Cerebellar nuclear complex (tissue), 1 donor: ENCODE results near the gene CDK13.

ENCODE experiments used
- DNase-seq, 2 experiments: peaks; one replicate each; lab custom pipeline; 2025; lab: John Stamatoyannopoulos, UW

Gene CDK13

GRCh38 chr7:40008223-40008815 is 58.3 kb downstream of the CDK13 start:
- no peak for DNase-seq

DNA sequence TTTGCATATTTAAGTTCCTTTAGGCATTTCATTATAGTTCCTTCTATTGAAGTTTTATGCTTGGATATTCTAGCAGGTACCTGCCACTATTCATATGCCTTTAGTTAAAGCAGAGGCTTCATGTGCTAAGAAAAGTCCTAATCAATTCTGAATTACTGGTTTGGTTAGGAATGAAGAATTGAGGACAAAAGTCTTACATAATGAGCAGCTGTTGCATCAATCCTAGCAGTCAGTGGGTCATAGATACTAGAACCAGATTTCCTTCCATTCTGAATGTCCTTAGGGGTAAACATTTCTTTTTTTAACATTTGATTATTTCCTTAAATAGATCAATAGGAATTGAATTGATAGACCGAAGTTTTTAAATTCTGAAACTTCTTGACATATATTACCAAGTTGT is 59.2 kb downstream of the CDK13 start:
- DNase-seq = no peak

- no peak for DNase-seq
These were observed 64.3 kb downstream of the CDK13 start for GRCh38 chr7:40014376-40014775.

GRCh38 chr7:40015790-40016296 is 65.8 kb downstream of the CDK13 start:
- no peak for DNase-seq

- DNase-seq = no peak
These were observed 69.5 kb downstream of the CDK13 start for GRCh38 chr7:40019558-40019957.

- no peak for DNase-seq
These were observed 74.0 kb downstream of the CDK13 start for GRCh38 chr7:40024048-40024447.

- no peak for DNase-seq
These were observed 74.8 kb downstream of the CDK13 start for GRCh38 chr7:40024841-40025240.

DNA sequence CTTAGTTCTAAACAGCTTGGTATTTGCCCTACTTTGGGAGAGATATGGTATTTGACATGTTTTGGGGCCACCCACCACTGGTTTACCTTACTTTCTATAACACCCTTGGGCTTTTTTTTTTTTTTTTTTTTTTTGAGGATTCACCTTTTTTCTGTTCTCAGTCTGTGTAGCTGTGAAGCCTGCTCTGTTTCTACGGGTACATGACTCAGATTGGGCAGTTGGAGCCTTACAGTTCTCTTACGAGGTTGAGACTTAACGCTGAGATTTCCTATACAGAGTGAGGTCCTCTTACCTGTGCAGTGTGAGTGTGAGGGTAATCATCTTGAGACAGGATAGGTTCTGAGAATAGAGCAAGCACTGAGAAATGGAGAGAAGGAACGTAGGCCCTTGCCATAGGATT is 77.5 kb downstream of the CDK13 start:
- no peak for DNase-seq

DNA sequence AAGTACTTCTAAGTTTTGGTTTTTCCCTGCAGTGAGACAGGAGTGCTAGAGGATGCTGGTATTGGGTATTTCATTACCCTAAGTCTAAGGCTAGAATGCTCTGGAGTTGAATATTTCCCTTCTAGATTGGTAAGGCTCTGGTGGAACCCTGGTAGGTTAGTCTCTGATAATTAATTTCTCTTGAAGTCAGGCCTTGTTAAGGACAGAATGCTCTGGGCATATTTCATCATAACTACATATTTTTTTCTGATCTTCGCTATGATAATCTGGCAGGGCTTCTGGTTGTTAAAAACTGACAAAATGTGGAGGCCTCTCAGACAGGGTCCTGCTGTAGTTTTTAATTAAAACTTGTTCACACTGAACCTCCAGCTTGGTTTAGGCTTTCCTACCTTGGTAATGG is 83.8 kb downstream of the CDK13 start:
- DNase-seq = no peak

DNA sequence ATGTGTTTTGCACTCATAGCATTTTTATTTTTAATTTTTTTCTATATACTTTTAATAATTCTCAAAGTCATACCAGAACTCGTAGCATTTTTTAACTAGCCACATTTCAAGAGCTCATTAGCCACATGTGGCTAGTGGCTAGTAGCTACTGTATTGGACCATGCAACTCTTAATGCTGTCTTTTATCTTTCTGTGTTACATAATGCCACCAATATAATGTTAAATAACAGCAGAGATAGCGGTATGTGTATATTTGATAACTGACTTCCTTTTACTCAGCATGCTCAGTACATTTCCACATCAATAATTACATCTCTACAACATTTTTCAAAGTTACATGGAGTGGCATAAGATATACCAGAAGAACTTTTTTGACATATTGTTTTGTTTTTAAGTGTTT is 91.4 kb downstream of the CDK13 start:
- DNase-seq = no peak

- no peak for DNase-seq
These were observed 93.1 kb downstream of the CDK13 start for GRCh38 chr7:40043164-40043563.

- DNase-seq = no peak
These were observed 97.6 kb downstream of the CDK13 start for GRCh38 chr7:40047661-40048060.

GRCh38 chr7:40057292-40057691 is 107.2 kb downstream of the CDK13 start:
- DNase-seq = no peak

DNA sequence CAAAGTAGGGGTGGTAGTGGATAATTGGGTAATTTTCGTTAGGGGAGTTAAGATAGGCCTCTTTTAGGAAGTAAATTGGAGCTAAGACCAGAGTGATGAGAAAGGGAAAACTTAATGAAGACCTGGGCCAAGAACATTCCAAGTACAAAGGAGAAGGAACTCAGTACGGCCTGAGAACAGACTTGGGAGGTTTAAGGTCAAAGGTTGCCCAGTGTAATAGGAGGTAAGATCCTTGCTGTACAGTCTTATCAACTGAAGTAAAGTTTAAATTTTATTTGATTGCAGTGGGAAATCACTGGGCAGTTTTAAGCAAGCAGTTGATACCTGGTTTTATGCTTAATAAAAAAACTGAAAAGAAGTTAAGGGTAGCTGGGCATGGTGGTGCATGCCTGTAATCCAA is 108.0 kb downstream of the CDK13 start:
- DNase-seq = no peak

DNA sequence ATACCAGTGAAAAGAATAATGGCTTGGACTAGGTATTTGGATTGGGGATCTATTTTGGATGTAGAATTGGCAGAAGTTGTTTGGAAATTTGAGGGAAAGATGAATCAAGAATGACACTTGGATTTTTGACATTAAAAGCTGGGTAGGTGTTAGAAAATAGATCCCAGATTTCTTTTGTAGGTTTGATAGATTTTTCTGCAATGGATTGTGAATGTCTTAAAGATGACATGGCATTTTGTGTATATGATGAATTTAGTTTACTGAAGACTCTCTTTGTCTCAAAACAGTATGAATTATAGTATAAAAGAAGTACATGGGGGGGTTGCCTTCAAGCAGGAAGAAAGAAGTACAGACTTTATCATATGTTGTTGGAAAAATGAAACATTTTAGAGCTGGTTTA is 108.6 kb downstream of the CDK13 start:
- DNase-seq = no peak

DNA sequence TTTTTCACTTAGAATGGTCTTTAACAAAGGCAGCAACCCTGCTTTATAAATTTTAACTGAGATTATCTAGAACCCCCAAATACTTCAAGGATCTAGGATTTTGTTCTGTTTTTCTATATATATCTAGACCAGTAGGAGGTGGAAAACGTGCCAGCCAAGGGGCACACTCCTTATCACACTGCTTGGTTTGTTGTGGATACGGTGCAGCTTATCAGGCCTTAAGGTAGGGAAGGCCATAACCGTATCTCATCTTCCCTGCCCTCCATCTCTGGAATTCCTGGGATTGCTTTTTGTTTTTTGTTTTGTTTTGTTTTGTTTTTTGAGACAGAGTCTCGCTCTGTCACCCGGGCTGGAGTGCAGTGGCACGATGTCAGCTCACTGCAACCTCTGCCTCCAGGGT is 109.0 kb downstream of the CDK13 start:
- no peak for DNase-seq

DNA sequence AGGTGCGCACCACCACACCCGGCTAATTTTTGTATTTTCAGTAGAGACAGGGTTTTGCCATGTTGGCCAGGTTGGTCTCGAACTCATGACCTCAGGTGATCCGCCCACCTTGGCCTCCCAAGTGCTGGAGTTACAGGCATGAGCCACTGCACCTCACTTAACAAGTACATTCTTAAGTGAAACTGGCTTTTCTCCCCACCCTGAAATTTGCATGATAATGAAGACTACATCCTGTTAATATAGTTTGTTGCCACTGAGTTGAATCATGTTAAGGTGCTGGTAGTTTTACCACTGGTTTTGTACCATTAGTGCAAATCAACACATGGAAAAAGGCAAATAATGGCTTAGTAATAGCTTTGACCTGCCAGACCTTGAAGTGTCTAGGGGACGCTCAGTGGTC is 122.2 kb downstream of the CDK13 start:
- no peak for DNase-seq

DNA sequence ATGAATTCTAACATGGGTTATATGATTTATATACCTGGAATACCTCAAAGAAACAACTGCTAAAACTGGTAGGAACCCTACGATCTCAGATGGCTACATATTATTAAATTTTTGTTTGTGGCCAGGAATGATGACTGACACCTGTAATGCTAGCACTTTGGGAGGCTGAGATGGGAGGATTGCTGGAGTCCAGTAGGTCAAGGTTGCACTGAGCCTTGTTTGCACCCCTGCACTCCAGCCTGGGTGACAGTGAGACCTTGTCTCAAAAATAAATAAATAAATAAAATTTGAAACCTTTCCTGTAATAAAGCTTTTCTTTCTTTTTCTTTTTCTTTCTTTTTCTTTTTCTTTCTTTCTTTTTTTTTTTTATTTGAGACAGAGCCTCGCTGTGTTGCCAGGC is 123.2 kb downstream of the CDK13 start:
- DNase-seq = no peak

DNA sequence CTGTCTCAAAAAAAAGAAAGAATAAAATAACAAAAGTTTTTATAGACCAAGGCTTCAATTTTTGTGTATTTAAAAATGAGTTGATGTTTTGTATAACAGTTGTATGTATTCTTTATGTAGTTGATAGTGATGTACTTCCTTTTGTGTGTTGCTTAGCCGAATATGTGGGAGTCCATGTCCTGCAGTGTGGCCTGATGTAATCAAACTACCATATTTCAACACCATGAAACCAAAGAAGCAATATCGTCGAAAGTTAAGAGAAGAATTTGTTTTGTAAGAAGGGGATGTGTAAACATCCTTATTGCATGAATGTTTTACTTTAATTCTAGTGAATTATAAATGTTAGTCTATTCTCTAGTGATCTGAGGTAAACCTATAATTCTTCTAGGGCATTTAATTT is 127.8 kb downstream of the CDK13 start:
- DNase-seq = no peak

DNA sequence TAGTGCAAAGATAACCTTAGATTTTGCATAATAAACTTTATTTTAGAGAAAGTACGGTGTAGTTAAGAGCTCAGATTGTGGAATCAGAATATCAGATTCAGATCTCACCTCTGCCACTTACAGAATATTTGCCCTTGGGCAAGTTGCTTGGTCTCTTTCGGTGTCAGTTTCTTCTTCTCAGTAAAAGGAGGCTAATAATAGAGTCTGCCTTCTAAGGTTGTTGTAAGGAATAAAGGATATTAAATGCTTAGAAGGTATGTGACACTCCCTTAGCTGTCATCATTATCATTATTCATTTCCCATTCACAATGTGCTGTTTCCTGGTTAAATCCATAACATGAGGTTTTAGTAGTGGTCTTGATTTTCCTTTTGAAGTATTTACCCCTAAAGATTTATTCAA is 142.1 kb downstream of the CDK13 start:
- no peak for DNase-seq

DNA sequence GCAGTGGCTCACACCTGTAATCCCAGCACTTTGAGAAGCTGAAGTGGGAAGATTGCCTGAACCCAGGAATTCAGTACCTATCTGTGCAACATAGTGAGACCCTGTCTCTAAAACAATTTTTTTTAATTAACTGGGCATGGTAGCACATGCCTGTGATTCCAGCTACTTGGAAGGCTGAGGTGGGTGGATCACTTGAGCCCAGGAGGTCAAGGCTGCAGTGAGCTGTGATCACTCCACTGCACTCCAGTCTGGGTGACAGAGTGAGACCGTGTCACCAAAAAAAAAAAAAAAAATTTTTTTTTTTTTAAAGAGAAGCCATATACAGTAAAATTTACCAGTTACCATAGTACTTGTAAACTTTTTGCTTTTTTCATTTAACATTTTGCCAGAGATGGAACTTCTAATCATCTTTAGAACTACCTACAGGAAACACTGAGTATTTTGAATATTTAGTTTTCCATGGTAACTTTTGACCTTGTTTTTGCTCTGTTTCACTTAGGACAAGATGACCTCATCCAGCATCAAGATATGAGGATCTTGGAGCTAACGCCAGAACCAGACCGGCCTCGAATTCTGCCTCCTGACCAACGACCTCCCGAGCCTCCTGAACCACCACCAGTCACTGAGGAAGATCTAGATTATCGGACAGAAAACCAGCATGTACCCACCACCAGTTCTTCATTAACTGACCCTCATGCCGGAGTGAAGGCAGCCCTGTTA is 143.7 kb downstream of the CDK13 start:
- DNase-seq = no peak

GRCh38 chr7:40095230-40095629 is 145.2 kb downstream of the CDK13 start:
- DNase-seq = no peak

DNA sequence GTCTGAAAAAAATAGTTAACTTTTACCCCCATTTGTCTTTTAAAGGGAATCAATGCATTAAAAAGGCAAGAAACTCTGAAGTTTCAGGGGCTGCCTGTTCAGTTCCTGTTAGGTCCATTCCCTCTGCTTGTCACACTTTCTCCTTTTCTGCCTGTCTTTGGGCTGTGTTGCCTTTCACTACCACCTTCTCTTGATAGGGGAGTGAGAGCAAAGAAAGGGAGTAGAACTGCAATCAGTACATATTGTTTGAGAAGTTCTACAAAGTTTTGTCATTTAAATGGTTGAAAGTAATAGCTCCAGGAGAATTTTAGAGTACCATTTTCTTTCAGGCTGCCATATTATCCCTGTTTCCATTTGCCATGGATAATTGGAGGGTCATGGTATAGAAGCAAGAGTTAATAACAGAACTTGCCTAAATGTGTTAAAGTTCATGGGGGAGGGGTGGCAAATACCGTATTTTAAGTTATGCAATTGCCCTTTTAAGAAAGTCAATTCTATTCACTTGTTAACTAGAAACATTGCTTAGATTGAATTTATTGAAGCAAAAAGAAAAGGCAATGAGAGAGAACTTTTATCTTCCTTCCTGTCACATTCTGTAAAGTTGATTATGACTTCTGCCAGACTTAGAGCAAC is 145.8 kb downstream of the CDK13 start:
- DNase-seq = no peak
